Lower leg skin (tissue), 3 donors: ENCODE results near the gene NLRP11.

Experiments
- CTCF ChIP-seq, 3 donors: fragments of 450-650 bp; IDR thresholded peaks; one replicate each; pipeline ENCODE4 v1.5.1; 2016; ENCODE audit warnings: antibody characterized with exemption in 3 of 3, mild to moderate bottlenecking in 3 of 3, moderate library complexity in 2 of 3
- POLR2A ChIP-seq, 2 donors: fragments of 450-650 bp; IDR thresholded peaks; one replicate each; pipeline ENCODE4 v1.6.1; 2016 to 2017; ENCODE audit warnings: antibody characterized with exemption in 2 of 2, mild to moderate bottlenecking in 1 of 2, moderate library complexity in 1 of 2

DNA sequence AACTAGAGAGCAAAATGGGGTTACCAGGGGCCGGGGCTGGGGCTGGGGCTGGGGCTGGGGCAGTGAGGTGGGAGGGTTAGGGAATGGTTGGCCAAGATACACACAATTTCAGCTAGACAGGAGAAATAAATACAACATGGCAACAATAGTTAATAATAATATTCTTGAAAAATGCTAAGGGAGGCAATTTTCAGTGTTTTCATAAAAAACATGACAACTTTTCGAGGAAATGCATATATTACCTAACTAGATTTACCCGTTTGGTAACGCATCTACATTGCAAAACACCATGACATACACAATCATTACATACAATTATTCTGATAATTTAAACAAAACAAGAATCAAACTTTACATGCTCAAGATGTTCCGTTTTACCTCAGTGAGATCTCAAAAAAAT, 50.7 kb downstream of the NLRP11 start:
- no peak for TF ChIP-seq CTCF (IDR thresholded peaks at IDR 0.05)
- TF ChIP-seq POLR2A (IDR thresholded peaks at IDR 0.05) = no peak
